SK-N-SH (cell line): Measurements from ENCODE around the gene AP1B1. TPM values are rescaled to one million over a fixed set of nuclear protein-coding genes. Genes with fewer than 3 reads are reported as not detected.

Source experiments
- CTCF ChIA-PET: fragments of 300-600, 350-600 bp; formaldehyde crosslinking; extraction: SDS; loops from one replicate; lab custom pipeline; 2021; lab: Yijun Ruan, JAX
- POLR2A ChIA-PET: fragments of 350-600 bp; sonication (Branson Sonifier 250); formaldehyde crosslinking; extraction: SDS; loops from one replicate; lab custom pipeline; 2020; ENCODE audit warnings: antibody characterized with exemption, inconsistent platforms; lab: Yijun Ruan, JAX
- DNase-seq: peaks from one replicate; pipeline ENCODE4 v3.0.0; 2012
- H2AFZ ChIP-seq: fragments of 200-600 bp; sonication (generic); 2 replicates; pipeline ENCODE4 v1.8.1; 2016; ENCODE audit warnings: antibody characterized with exemption, mild to moderate bottlenecking, low read depth
- H3F3A ChIP-seq: fragments of 200-600 bp; sonication (generic); replicated peaks from 2 replicates; pipeline ENCODE3; 2016; ENCODE audit warnings: antibody characterized with exemption, mild to moderate bottlenecking; ENCODE audit not compliant: insufficient read depth
- H3K27ac ChIP-seq, 2 experiments: fragments of 200-500 bp in 1 of 2; fragments of 200-600 bp in 1 of 2; sonication (Bioruptor generic) in 1 of 2; sonication (generic), shearing (Covaris generic) in 1 of 2; 2 replicates each; pipeline versions ENCODE4 v1.5.1 to v1.6.1; 2014 to 2016; ENCODE audit warnings: low read depth in 2 of 2, inconsistent platforms in 1 of 2, low read length in 1 of 2, mild to moderate bottlenecking in 1 of 2, mixed read lengths in 1 of 2
- H3K27me3 ChIP-seq: fragments of 200-600 bp; sonication (generic), shearing (Covaris generic); 2 replicates; pipeline ENCODE4 v1.6.1; 2016; ENCODE audit warnings: mixed run types; ENCODE audit not compliant: insufficient read depth
- H3K36me3 ChIP-seq, 2 experiments: fragments of 200-500 bp in 1 of 2; fragments of 200-600 bp in 1 of 2; sonication (Bioruptor generic) in 1 of 2; sonication (generic) in 1 of 2; replicated peaks in 1 of 2; 2 replicates each; pipeline versions ENCODE3 to v1.5.1; 2014 to 2016; ENCODE audit warnings: low read length in 1 of 2, mild to moderate bottlenecking in 1 of 2; ENCODE audit not compliant: insufficient read depth in 2 of 2, control insufficient read depth in 1 of 2
- H3K4me1 ChIP-seq, 2 experiments: fragments of 200-500 bp in 1 of 2; fragments of 200-600 bp in 1 of 2; sonication (Bioruptor generic) in 1 of 2; sonication (generic), shearing (Covaris generic) in 1 of 2; 2 replicates each; pipeline versions ENCODE4 v1.5.1 to v1.6.1; 2014 to 2016; ENCODE audit warnings: low read depth in 1 of 2, low read length in 1 of 2, mixed run types in 1 of 2; ENCODE audit not compliant: insufficient read depth in 2 of 2, control insufficient read depth in 1 of 2
- H3K4me2 ChIP-seq: fragments of 200-600 bp; sonication (generic), shearing (Covaris generic); 2 replicates; pipeline ENCODE4 v1.6.1; 2017; ENCODE audit warnings: mixed run types
- H3K4me3 ChIP-seq, 2 experiments: fragments of 200-500 bp in 1 of 2; fragments of 200-600 bp in 1 of 2; sonication (Bioruptor generic) in 1 of 2; sonication (generic), shearing (Covaris generic) in 1 of 2; 2 replicates each; pipeline versions ENCODE4 v1.5.1 to v1.8.1; 2014 to 2016; ENCODE audit warnings: low read depth in 2 of 2, inconsistent platforms in 1 of 2, low read length in 1 of 2, mild to moderate bottlenecking in 1 of 2, mixed read lengths in 1 of 2, moderate library complexity in 1 of 2
- H3K79me2 ChIP-seq: fragments of 200-600 bp; sonication (generic); 2 replicates; pipeline ENCODE4 v1.8.1; 2017; ENCODE audit warnings: mild to moderate bottlenecking; ENCODE audit not compliant: insufficient read depth
- H3K9ac ChIP-seq: fragments of 200-600 bp; sonication (generic); 2 replicates; pipeline ENCODE4 v1.6.1; 2017; ENCODE audit warnings: mixed run types
- H3K9me2 ChIP-seq: fragments of 200-600 bp; sonication (generic); 2 replicates; pipeline ENCODE4 v1.6.1; 2017; ENCODE audit warnings: mixed run types
- H3K9me3 ChIP-seq: fragments of 200-600 bp; sonication (generic); 2 replicates; pipeline ENCODE4 v1.6.1; 2017; ENCODE audit warnings: mixed run types, mild to moderate bottlenecking, moderate library complexity
- H4K20me1 ChIP-seq: fragments of 200-600 bp; sonication (generic); 2 replicates; pipeline ENCODE4 v1.6.1; 2017; ENCODE audit warnings: mild to moderate bottlenecking, mixed run types; ENCODE audit not compliant: insufficient read depth
- ELF1 ChIP-seq: IDR thresholded peaks from 2 replicates; pipeline ENCODE4 v1.4.0; 2012
- EP300 ChIP-seq, 2 experiments: IDR thresholded peaks; 2 replicates each; pipeline versions ENCODE4 v1.4.0 to v1.6.1; 2012; ENCODE audit warnings: borderline replicate concordance in 1 of 2, low read depth in 1 of 2, low read length in 1 of 2
- FOSL2 ChIP-seq: IDR thresholded peaks from 2 replicates; pipeline ENCODE4 v1.4.0; 2012; ENCODE audit warnings: low read depth, mild to moderate bottlenecking, moderate library complexity, borderline replicate concordance
- JUND ChIP-seq: IDR thresholded peaks from 2 replicates; pipeline ENCODE4 v1.4.0; 2012
- MEF2A ChIP-seq: IDR thresholded peaks from 2 replicates; pipeline ENCODE4 v1.4.0; 2012; ENCODE audit warnings: low read depth, borderline replicate concordance
- NRF1 ChIP-seq: IDR thresholded peaks from 2 replicates; pipeline ENCODE4 v1.6.1; 2012; ENCODE audit warnings: low read depth, mild to moderate bottlenecking, low read length
- POLR2AphosphoS5 ChIP-seq: IDR thresholded peaks from 2 replicates; pipeline ENCODE4 v1.6.1; 2012; ENCODE audit warnings: low read depth, low read length
- RAD21 ChIP-seq: IDR thresholded peaks from 2 replicates; pipeline ENCODE4 v1.6.1; 2012; ENCODE audit warnings: mild to moderate bottlenecking, low read length
- TAF1 ChIP-seq: IDR thresholded peaks from 2 replicates; pipeline ENCODE4 v1.6.1; 2012; ENCODE audit warnings: low read depth, mild to moderate bottlenecking, low read length, moderate library complexity, borderline replicate concordance
- WGBS: methylation state at CpG from one replicate; pipeline ENCODE4 v1.1.6; 2017; ENCODE audit warnings: low lambda C conversion rate; 5-methylcytosine and 5-hydroxymethylcytosine counted together
- polyA plus RNA-seq, 3 experiments: library from polyadenylated mRNA; depleted of rRNA; stranded (reverse); fragments of >200 nt; gene quantifications; 2 replicates each; pipeline ENCODE4 v1.2.3, GENCODE V29; 2012
- TF ChIP-seq, protein P1 (sequence below): IDR thresholded peaks from 2 replicates; pipeline ENCODE4 v1.4.0; 2012; ENCODE audit warnings: low read depth
- TF ChIP-seq, protein P2 (sequence below): IDR thresholded peaks from 2 replicates; pipeline ENCODE4 v1.4.0; 2012; ENCODE audit warnings: low read depth, borderline replicate concordance
- TF ChIP-seq, protein P3 (sequence below): fragments of 150-350 bp; IDR thresholded peaks from 2 replicates; pipeline ENCODE4 v1.6.1; 2017; ENCODE audit warnings: antibody characterized with exemption, low read length, low read depth, borderline replicate concordance

Gene AP1B1
- polyA plus RNA-seq, 1 of the 3 experiments (the other 2 are of a cell fraction), result 51.9 TPM

DNA sequence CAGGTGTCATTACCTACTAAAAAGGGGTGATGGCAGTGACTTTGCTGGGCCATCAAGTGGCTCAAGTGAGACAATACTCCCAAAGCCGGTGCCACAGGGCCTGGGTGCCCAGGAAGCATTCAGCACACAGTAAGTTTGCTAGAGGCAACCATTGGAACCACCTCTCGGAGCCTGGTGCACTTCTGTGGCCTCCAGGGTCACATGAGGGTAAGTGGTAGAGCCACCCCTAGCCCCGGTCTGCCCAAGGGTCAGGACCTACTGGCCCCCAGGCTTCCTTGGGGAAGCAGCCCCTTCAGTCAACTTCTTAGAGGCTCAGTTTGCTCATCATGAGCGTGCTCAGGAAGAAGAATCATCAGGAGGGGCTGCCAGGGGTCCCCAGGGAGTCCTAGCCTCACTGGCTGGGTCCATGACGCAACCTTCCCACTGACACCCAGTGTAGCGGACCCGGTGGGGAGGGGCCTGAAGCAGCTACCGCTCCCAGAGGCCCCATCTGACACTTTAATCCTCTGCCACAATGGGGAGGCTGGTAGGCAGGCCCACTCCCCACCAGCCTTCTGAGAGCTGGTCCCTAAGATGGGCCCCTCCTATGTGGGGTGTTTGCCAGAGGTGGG lies 55.4 kb downstream of the AP1B1 start:
- no peaks in the 10 kb centered on the region for H3K9me3 ChIP-seq
- ChIA-PET POLR2A (interaction anchor here (0.6 kb wide), 1 partner anchor 496 kb away, joined by 3 read pairs; no protein-coding TSS in a partner anchor), CTCF (interaction anchor here (1.0 to 1.9 kb wide), 2 partner anchors 8 to 20 kb away, joined by 3 to 8 read pairs; no protein-coding TSS in a partner anchor)
- WGBS, result no CpG with 5 or more reads among the region's 8 CpGs
- H3K27ac ChIP-seq, result no peak overlapping the region; a peak in 1 of 4 replicates
- no peaks in the 10 kb centered on the region for H3K79me2 ChIP-seq
- no peak overlapping the region for H3K4me3 ChIP-seq
- no peaks in the 10 kb centered on the region for H4K20me1 ChIP-seq
- H3K4me2 ChIP-seq, result no peak overlapping the region
- no peak overlapping the region for H3K9ac ChIP-seq
- TF ChIP-seq, protein P1, sequence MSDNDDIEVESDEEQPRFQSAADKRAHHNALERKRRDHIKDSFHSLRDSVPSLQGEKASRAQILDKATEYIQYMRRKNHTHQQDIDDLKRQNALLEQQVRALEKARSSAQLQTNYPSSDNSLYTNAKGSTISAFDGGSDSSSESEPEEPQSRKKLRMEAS, result no peak
- H3K27me3 ChIP-seq, result no peaks in the 10 kb centered on the region
- no peaks in the 10 kb centered on the region for H3K9me2 ChIP-seq
- no peaks in the 10 kb centered on the region for H3F3A ChIP-seq
- H3K36me3 ChIP-seq, result peaks cover 2 to 64% of the 10 kb centered on the region in 2 experiments
- no peak for DNase-seq
- peaks cover 0 to 18% of the 10 kb centered on the region in 2 experiments; a peak in 1 of 4 replicates for H3K4me1 ChIP-seq
- H2AFZ ChIP-seq, result no peak overlapping the region

DNA sequence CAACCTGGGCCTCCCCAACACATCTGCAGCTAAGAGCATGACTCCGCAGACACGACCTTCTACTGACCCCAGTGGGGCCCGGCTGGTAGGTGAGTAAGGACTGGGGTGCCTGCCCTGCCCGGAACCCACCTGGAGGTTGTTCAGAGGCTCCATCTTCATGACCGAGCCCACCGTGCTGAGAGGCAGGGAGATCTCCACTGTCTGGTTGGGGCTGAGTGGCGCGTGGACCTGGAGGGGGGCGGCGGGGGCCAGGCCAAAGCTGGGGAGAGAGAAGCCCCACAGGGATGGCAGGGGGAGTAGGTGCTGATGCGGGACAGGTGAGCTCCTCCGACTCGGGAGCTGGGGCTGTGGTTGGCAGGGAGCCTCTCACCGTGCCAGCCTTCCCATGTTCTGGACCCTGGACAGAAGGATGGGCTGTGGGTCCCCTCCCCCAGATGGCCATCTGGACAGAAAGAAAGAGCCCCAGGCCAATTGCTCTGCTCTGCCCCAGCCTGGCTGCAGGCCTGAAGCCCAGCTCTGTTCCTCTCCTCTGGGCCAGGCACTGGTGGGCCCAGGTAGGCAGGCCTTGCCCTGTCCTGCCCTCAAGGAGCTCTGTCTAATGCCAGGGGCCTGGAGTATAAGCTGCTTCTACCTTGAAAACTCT lies 56.6 kb downstream of the AP1B1 start:
- H3K36me3 ChIP-seq, result peaks cover 0 to 65% of the 10 kb centered on the region in 2 experiments
- no peak overlapping the region for H3K9ac ChIP-seq
- ChIA-PET POLR2A (no interaction called here), CTCF (interaction anchor here (0.9 to 1.9 kb wide), 3 partner anchors 18 to 86 kb away, joined by 3 to 8 read pairs (median 4); no protein-coding TSS in a partner anchor)
- no peak for TF ChIP-seq ELF1
- 0 out of 4 replicates have a peak, but pooled peaks of 1 of the 2 experiments have one; percentile 12 for TF ChIP-seq EP300 (IDR thresholded peaks at IDR 0.05; ENCODE audit: borderline replicate concordance in 1 of 2, low read depth in 1 of 2, low read length in 1 of 2)
- TF ChIP-seq, protein P2, sequence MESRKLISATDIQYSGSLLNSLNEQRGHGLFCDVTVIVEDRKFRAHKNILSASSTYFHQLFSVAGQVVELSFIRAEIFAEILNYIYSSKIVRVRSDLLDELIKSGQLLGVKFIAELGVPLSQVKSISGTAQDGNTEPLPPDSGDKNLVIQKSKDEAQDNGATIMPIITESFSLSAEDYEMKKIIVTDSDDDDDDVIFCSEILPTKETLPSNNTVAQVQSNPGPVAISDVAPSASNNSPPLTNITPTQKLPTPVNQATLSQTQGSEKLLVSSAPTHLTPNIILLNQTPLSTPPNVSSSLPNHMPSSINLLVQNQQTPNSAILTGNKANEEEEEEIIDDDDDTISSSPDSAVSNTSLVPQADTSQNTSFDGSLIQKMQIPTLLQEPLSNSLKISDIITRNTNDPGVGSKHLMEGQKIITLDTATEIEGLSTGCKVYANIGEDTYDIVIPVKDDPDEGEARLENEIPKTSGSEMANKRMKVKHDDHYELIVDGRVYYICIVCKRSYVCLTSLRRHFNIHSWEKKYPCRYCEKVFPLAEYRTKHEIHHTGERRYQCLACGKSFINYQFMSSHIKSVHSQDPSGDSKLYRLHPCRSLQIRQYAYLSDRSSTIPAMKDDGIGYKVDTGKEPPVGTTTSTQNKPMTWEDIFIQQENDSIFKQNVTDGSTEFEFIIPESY, result no peak
- DNase-seq, result peak; percentile 60
- H3K79me2 ChIP-seq, result no peaks in the 10 kb centered on the region
- H3K9me3 ChIP-seq, result no peaks in the 10 kb centered on the region
- peaks cover 0 to 18% of the 10 kb centered on the region in 2 experiments; a peak in 1 of 4 replicates for H3K4me1 ChIP-seq
- no peaks in the 10 kb centered on the region for H4K20me1 ChIP-seq
- no peaks in the 10 kb centered on the region for H3K27me3 ChIP-seq
- H3K4me2 ChIP-seq, result no peak overlapping the region
- H3K9me2 ChIP-seq, result no peaks in the 10 kb centered on the region
- peak overlapping the region in 1 of 2 experiments; percentile 40; a peak in 1 of 4 replicates for H3K27ac ChIP-seq
- WGBS, result 83% methylated on average over 7 of the region's 14 CpGs
- H2AFZ ChIP-seq, result no peak overlapping the region
- no peaks in the 10 kb centered on the region for H3F3A ChIP-seq
- H3K4me3 ChIP-seq, result no peak overlapping the region

DNA sequence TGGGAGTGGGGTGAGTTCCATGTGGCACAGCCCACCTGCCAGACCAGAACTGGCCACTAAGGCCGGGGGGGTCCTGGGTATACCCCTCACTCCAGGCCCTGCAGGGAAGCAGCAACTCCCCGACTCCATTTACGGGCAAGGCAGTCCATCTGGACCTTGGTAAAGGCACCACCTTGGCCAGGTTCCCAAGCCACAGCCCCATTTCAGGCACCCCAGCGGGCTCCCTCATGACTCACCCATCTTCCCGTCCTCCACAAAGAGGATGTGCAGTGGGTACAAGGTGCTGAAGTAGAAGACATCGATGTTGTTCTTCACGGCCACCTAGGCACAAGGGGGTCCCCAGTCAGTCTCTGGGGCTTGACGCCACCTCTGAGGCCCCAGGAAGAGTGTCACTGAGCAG lies 57.2 kb downstream of the AP1B1 start:
- CTCF ChIA-PET, result interaction anchor here (1.6 kb wide), 1 partner anchor 28 kb away, joined by 4 read pairs; no protein-coding TSS in a partner anchor
- H3K27me3 ChIP-seq, result no peaks in the 10 kb centered on the region
- H3K4me3 ChIP-seq, result no peak overlapping the region
- H3F3A ChIP-seq, result no peaks in the 10 kb centered on the region
- POLR2A ChIA-PET, result no interaction called here
- H3K9ac ChIP-seq, result no peak overlapping the region
- no CpG with 5 or more reads among the region's 8 CpGs for WGBS
- H3K9me3 ChIP-seq, result no peaks in the 10 kb centered on the region
- TF ChIP-seq FOSL2 (no peak), RAD21 (no peak), NRF1 (no peak), MEF2A (no peak), JUND (no peak), TAF1 (no peak), POLR2AphosphoS5 (no peak), ELF1 (no peak)
- TF ChIP-seq, protein P2, result no peak
- TF ChIP-seq, protein P3, sequence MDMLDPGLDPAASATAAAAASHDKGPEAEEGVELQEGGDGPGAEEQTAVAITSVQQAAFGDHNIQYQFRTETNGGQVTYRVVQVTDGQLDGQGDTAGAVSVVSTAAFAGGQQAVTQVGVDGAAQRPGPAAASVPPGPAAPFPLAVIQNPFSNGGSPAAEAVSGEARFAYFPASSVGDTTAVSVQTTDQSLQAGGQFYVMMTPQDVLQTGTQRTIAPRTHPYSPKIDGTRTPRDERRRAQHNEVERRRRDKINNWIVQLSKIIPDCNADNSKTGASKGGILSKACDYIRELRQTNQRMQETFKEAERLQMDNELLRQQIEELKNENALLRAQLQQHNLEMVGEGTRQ, result no peak
- peaks cover 0 to 18% of the 10 kb centered on the region in 2 experiments; a peak in 1 of 4 replicates for H3K4me1 ChIP-seq
- no peaks in the 10 kb centered on the region for H3K9me2 ChIP-seq
- DNase-seq, result no peak
- no peaks in the 10 kb centered on the region for H4K20me1 ChIP-seq
- no peaks in the 10 kb centered on the region for H3K79me2 ChIP-seq
- H2AFZ ChIP-seq, result no peak overlapping the region
- no peak overlapping the region for H3K4me2 ChIP-seq
- H3K36me3 ChIP-seq, result peaks cover 0 to 69% of the 10 kb centered on the region in 2 experiments
- H3K27ac ChIP-seq, result no peak overlapping the region; a peak in 1 of 4 replicates
